Nephron (organoid): Measurements from ENCODE around the gene HNRNPAB.

ENCODE experiments used
- H3K27ac Mint-ChIP-seq, 3 experiments: 2 replicates each; pipeline ENCODE4 v1.8.0; 2020; ENCODE audit warnings: mixed read lengths in 3 of 3, mild to moderate bottlenecking in 2 of 3, moderate library complexity in 1 of 3
- H3K27me3 Mint-ChIP-seq: 2 replicates; pipeline ENCODE4 v1.8.0; 2021; ENCODE audit warnings: low read depth, mild to moderate bottlenecking, moderate library complexity, mixed read lengths
- H3K36me3 Mint-ChIP-seq: 2 replicates; pipeline ENCODE4 v1.8.0; 2020; ENCODE audit warnings: low read depth, mixed read lengths
- H3K4me1 Mint-ChIP-seq: 2 replicates; pipeline ENCODE4 v1.8.0; 2020; ENCODE audit warnings: mixed read lengths
- H3K4me3 Mint-ChIP-seq, 3 experiments: 2 replicates each; pipeline ENCODE4 v1.8.0; 2020; ENCODE audit warnings: mild to moderate bottlenecking in 3 of 3, mixed read lengths in 3 of 3, moderate library complexity in 2 of 3
- H3K9me3 Mint-ChIP-seq: 2 replicates; pipeline ENCODE4 v1.8.0; 2020; ENCODE audit warnings: mixed read lengths
- TF ChIP-seq, protein P1 (sequence below), 3 experiments: fragments of 200-600 bp; sonication (generic); IDR thresholded peaks; one replicate each; pipeline ENCODE4 v1.5.0; 2021; ENCODE audit warnings: antibody characterized with exemption in 3 of 3; ENCODE audit not compliant: unreplicated experiment in 3 of 3

Gene HNRNPAB

DNA sequence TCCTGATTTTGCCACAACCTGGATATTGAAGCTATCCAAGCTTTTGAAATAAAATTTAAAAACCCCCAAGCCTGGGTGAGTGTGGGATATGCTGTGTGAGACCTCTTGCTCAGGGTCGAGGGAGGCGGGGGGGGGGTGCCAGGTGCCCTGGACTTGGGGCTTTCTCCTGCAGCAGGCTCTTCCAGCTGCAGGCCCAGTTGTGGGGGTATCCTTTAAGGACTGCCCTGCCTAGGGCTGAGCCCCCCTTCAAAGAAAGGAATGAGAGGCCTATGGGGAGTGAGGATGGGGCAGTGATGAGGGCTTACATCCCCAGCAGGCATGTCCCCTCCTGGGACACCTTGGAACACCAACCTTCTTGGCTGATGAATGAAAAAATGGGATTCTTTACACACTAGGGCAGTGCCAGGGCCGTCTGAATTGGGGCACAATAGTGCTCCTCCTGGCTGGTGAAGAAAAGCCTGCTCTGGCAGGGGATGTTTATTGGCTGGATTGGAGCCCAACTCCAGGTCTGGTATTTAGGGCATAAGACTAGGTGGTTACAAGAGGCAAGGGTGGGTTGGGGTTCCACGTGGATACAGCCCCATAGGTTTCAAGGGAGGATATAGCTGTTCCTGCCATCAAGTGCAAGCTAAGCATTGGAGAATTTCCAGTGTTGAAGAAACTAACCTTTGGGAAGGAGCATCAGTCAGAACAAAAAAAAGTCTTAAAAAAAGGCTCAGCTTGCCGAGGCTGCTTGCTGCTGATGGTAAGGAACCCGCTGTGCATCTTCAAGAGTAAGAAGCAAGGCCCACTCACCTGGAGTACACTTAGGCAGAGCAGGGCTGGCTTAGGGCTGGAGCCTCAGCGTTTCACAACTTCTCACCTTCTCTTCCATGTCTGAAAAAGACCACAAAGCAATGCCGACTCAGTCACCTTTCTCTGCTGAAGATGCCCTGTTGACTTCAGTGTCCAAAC, 7.0 kb downstream of the HNRNPAB start:
- H3K4me3 Mint-ChIP-seq, result no peak overlapping the region

DNA sequence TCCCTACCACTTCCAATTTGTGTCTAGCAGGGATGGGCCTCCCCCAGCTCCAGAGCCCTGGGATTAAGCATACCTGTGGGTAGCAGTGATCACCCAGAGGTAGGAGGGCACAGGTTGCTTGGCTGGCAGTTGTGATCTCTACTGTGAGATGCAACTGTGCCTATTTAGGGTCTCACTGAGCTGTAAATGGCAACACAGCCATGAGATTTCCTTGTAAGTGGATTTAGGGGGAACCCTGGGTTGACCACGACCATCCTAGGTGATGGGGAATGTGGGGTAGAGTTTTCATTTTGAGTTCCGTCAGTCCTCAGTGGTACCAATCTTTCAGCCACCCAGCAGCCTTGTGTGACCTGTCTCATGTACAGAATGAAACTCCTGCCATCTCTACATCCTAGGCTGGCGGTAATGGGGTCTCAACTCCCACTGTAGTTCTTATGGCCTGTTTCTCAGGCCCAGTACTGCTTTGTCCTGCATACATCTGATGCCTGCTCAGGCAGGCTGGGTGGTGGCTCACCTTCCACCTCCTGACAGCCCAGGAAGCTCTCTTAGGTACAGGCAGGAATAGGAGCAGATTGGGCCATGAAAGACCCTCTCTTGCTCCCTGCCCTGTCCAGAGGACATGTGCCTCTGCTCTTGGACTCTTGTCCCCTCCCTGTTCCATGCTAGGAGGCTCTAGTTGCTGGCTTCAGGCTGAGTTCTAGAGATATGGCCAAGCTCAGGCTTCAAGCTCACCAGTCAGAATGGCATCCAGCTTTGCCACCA, 8.1 kb downstream of the HNRNPAB start:
- Mint-ChIP-seq H3K36me3 (peaks cover 80% of the 10 kb centered on the region), H3K4me3 (no peak overlapping the region)

More for the DNA sequence above, 7.0 kb downstream of the HNRNPAB start:
- no peaks in the 10 kb centered on the region for H3K27me3 Mint-ChIP-seq
- TF ChIP-seq, protein P1, sequence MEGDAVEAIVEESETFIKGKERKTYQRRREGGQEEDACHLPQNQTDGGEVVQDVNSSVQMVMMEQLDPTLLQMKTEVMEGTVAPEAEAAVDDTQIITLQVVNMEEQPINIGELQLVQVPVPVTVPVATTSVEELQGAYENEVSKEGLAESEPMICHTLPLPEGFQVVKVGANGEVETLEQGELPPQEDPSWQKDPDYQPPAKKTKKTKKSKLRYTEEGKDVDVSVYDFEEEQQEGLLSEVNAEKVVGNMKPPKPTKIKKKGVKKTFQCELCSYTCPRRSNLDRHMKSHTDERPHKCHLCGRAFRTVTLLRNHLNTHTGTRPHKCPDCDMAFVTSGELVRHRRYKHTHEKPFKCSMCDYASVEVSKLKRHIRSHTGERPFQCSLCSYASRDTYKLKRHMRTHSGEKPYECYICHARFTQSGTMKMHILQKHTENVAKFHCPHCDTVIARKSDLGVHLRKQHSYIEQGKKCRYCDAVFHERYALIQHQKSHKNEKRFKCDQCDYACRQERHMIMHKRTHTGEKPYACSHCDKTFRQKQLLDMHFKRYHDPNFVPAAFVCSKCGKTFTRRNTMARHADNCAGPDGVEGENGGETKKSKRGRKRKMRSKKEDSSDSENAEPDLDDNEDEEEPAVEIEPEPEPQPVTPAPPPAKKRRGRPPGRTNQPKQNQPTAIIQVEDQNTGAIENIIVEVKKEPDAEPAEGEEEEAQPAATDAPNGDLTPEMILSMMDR (IDR thresholded peaks at IDR 0.05; ENCODE audit: unreplicated experiment in 3 of 3), result no peak
- H3K4me1 Mint-ChIP-seq, result peaks cover 23% of the 10 kb centered on the region
- H3K36me3 Mint-ChIP-seq, result peaks cover 84% of the 10 kb centered on the region
- H3K27ac Mint-ChIP-seq, result peak overlapping the region in 1 of 3 experiments; percentile 38
- no peaks in the 10 kb centered on the region for H3K9me3 Mint-ChIP-seq

DNA sequence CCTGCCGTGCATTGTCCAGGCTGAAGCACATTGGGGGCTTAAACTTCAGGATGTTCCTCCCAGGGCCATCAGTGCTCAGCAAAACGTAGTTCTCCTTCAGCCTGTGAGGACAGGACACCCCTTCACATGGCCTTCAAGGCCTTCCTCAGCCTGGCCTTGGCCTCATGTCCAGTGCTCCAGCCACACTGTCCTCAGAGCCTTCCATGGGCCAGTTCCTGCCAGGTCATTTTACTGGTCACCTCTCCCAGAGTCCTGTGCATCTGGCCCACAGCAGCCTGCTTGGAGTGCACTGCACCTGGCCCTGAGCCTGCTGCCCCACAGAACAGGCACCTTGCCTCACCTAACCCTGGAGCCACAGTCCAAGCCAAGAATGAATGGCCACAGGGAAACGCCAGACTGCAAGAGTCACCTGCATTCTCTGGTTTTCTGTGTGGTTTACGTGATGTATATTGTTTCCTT, 8.7 kb downstream of the HNRNPAB start:
- Mint-ChIP-seq H3K27me3 (no peaks in the 10 kb centered on the region), H3K9me3 (no peaks in the 10 kb centered on the region), H3K27ac (peak overlapping the region in 2 of 3 experiments; percentile 61 to 84), H3K4me3 (no peak overlapping the region), H3K4me1 (peaks cover 7% of the 10 kb centered on the region), H3K36me3 (peaks cover 74% of the 10 kb centered on the region)
- TF ChIP-seq, protein P1 (IDR thresholded peaks at IDR 0.05; ENCODE audit: unreplicated experiment in 3 of 3), result no peak

More for the DNA sequence above, 8.1 kb downstream of the HNRNPAB start:
- H3K27ac Mint-ChIP-seq, result peak overlapping the region in 1 of 3 experiments; percentile 84
- H3K4me1 Mint-ChIP-seq, result peaks cover 13% of the 10 kb centered on the region
- no peaks in the 10 kb centered on the region for H3K27me3 Mint-ChIP-seq
- TF ChIP-seq, protein P1 (IDR thresholded peaks at IDR 0.05; ENCODE audit: unreplicated experiment in 3 of 3), result no peak
- no peaks in the 10 kb centered on the region for H3K9me3 Mint-ChIP-seq

DNA sequence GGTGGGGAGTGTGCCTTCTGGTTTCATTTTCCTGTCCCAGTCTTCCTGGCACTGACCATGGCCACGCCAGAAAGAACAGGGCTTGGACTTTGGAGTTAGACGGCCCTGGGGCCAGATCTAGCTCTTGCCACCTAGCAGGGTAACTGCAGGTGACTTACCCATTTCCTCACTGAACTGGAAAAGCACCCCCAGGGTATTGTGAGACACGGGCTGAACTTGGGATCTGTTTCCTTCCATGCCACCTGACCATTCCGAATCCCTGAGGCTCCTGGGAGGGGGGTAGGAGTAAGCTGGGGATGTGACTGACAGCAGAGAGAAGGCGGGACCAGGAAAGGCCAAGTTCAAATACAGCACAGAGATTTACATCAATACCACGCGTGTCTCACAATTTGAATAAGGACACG, 9.4 kb downstream of the HNRNPAB start:
- Mint-ChIP-seq H3K9me3 (no peaks in the 10 kb centered on the region), H3K36me3 (peaks cover 73% of the 10 kb centered on the region), H3K27ac (peak overlapping the region; percentile 61 to 84 (median 75)), H3K4me3 (no peak overlapping the region), H3K27me3 (no peaks in the 10 kb centered on the region), H3K4me1 (peaks cover 9% of the 10 kb centered on the region)
- TF ChIP-seq, protein P1 (IDR thresholded peaks at IDR 0.05; ENCODE audit: unreplicated experiment in 3 of 3), result no peak

DNA sequence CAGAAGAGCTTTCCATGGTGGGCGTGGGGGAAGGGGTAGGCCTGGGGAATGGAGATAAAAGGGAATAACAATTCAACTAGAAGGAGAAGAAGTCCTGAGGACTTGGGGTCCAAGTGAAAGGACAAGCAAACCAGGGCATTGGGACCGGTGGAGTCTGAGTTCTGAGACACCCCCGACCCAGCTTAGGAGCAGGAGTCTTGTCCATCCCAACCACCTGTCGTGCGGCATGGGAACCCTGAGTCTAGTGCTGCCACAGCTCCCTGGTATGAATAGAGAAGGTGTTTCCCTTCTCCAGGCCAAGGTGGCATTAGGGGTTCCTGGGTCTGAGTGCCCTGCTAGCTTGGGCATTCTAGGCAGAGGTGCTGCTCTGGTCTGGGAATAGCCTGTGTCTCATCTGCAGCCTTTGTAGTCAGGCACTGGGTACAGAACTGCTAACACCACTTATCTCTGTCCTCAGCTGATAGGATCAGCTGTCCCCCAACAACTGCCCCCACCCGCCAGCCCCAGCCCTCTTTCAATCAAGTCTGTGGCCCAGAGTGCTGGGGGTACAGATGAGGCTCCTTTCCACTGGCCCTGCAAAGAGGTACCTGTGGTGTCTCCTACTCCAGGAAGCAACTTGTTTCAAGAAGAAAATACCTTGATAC, 9.9 kb downstream of the HNRNPAB start:
- Mint-ChIP-seq H3K4me1 (peaks cover 14% of the 10 kb centered on the region), H3K36me3 (peaks cover 73% of the 10 kb centered on the region), H3K9me3 (no peaks in the 10 kb centered on the region), H3K27me3 (no peaks in the 10 kb centered on the region), H3K4me3 (no peak overlapping the region), H3K27ac (peak overlapping the region; percentile 61 to 84 (median 75))
- TF ChIP-seq, protein P1 (IDR thresholded peaks at IDR 0.05; ENCODE audit: unreplicated experiment in 3 of 3), result no peak
